ENCODE measurements around the gene NFATC2. TPM values are rescaled to one million over a fixed set of nuclear protein-coding genes. Genes with fewer than 3 reads are reported as not detected.

Gene NFATC2
- total RNA-seq, 1 donor from 2014 or later, result 3.9 TPM

- H3K27ac Mint-ChIP-seq (ENCODE audit: unreplicated experiment), result no peak overlapping the region
Observed at GRCh38 chr20:51375561-51375960, 167.0 kb downstream of the NFATC2 start.

GRCh38 chr20:51374961-51375360, 167.6 kb downstream of the NFATC2 start:
- Mint-ChIP-seq H3K27me3 (ENCODE audit: low read depth, unreplicated experiment) (no peaks in the 10 kb centered on the region), H3K36me3 (ENCODE audit: low read depth, unreplicated experiment) (peaks cover 6% of the 10 kb centered on the region), H3K27ac (ENCODE audit: unreplicated experiment) (peak overlapping the region; percentile 27), H3K9me3 (ENCODE audit: unreplicated experiment) (peaks cover 4% of the 10 kb centered on the region), H3K4me1 (ENCODE audit: low read depth, unreplicated experiment) (peaks cover 2% of the 10 kb centered on the region), H3K4me3 (ENCODE audit: unreplicated experiment) (no peak overlapping the region)
- H3K27me3 ChIP-seq (ENCODE audit: insufficient read depth, low read length), result no peaks in the 10 kb centered on the region
- TF ChIP-seq EZH2 (IDR thresholded peaks at IDR 0.05; ENCODE audit: insufficient read depth, low read length) (no peak), CTCF (IDR thresholded peaks at IDR 0.05; ENCODE audit: insufficient read depth, low read depth, low read length) (no peak)
- no peak overlapping the region for H3K27ac ChIP-seq (ENCODE audit: low read depth, low read length)
- H3K4me3 ChIP-seq (ENCODE audit: insufficient read depth, low read depth, low read length), result no peak overlapping the region
- no peaks in the 10 kb centered on the region for H4K20me1 ChIP-seq (ENCODE audit: insufficient read depth, low read length)
- H3K9ac ChIP-seq (ENCODE audit: low read length), result no peak overlapping the region
- no peak overlapping the region for H3K4me2 ChIP-seq (ENCODE audit: low read length)
- no peaks in the 10 kb centered on the region for H3K9me3 ChIP-seq (ENCODE audit: insufficient read depth, low read depth, low read length)
- no peaks in the 10 kb centered on the region for H3K79me2 ChIP-seq (ENCODE audit: insufficient read depth, low read length)
- H2AFZ ChIP-seq (ENCODE audit: low read depth, low read length), result no peak overlapping the region
- H3K4me1 ChIP-seq (ENCODE audit: insufficient read depth, low read length), result peaks cover 7% of the 10 kb centered on the region
- no peaks in the 10 kb centered on the region for H3K36me3 ChIP-seq (ENCODE audit: insufficient read depth, low read length)
- FAIRE-seq (no peak), DNase-seq (ENCODE audit: low read depth) (no peak)

More at GRCh38 chr20:51375561-51375960, 167.0 kb downstream of the NFATC2 start:
- no peak overlapping the region for H3K4me2 ChIP-seq (ENCODE audit: low read length)
- H3K9me3 Mint-ChIP-seq (ENCODE audit: unreplicated experiment), result peaks cover 3% of the 10 kb centered on the region
- peaks cover 3% of the 10 kb centered on the region for H3K27me3 Mint-ChIP-seq (ENCODE audit: low read depth, unreplicated experiment)
- H2AFZ ChIP-seq (ENCODE audit: low read depth, low read length), result no peak overlapping the region
- H4K20me1 ChIP-seq (ENCODE audit: insufficient read depth, low read length), result no peaks in the 10 kb centered on the region
- FAIRE-seq (no peak), DNase-seq (ENCODE audit: low read depth) (no peak)
- TF ChIP-seq CTCF (IDR thresholded peaks at IDR 0.05; ENCODE audit: insufficient read depth, low read depth, low read length), result no peak
- TF ChIP-seq EZH2 (IDR thresholded peaks at IDR 0.05; ENCODE audit: insufficient read depth, low read length), result no peak
- no peak overlapping the region for H3K4me3 ChIP-seq (ENCODE audit: insufficient read depth, low read depth, low read length)
- H3K36me3 Mint-ChIP-seq (ENCODE audit: low read depth, unreplicated experiment), result peaks cover 8% of the 10 kb centered on the region
- no peak overlapping the region for H3K9ac ChIP-seq (ENCODE audit: low read length)
- no peak overlapping the region for H3K27ac ChIP-seq (ENCODE audit: low read depth, low read length)
- H3K4me3 Mint-ChIP-seq (ENCODE audit: unreplicated experiment), result no peak overlapping the region
- no peaks in the 10 kb centered on the region for H3K9me3 ChIP-seq (ENCODE audit: insufficient read depth, low read depth, low read length)
- H3K4me1 Mint-ChIP-seq (ENCODE audit: low read depth, unreplicated experiment), result peaks cover 2% of the 10 kb centered on the region
- H3K4me1 ChIP-seq (ENCODE audit: insufficient read depth, low read length), result peaks cover 7% of the 10 kb centered on the region
- H3K36me3 ChIP-seq (ENCODE audit: insufficient read depth, low read length), result no peaks in the 10 kb centered on the region
- no peaks in the 10 kb centered on the region for H3K27me3 ChIP-seq (ENCODE audit: insufficient read depth, low read length)
- H3K79me2 ChIP-seq (ENCODE audit: insufficient read depth, low read length), result no peaks in the 10 kb centered on the region

GRCh38 chr20:51374456-51374830, 168.1 kb downstream of the NFATC2 start:
- peaks cover 7% of the 10 kb centered on the region for H3K4me1 ChIP-seq (ENCODE audit: insufficient read depth, low read length)
- no peak for DNase-seq (ENCODE audit: low read depth)
- no peaks in the 10 kb centered on the region for H3K9me3 ChIP-seq (ENCODE audit: insufficient read depth, low read depth, low read length)
- H3K9me3 Mint-ChIP-seq (ENCODE audit: unreplicated experiment), result peaks cover 4% of the 10 kb centered on the region
- H3K27ac Mint-ChIP-seq (ENCODE audit: unreplicated experiment), result no peak overlapping the region
- H3K9ac ChIP-seq (ENCODE audit: low read length), result no peak overlapping the region
- H3K4me2 ChIP-seq (ENCODE audit: low read length), result no peak overlapping the region
- no peak for FAIRE-seq
- no peaks in the 10 kb centered on the region for H3K79me2 ChIP-seq (ENCODE audit: insufficient read depth, low read length)
- H3K27ac ChIP-seq (ENCODE audit: low read depth, low read length), result no peak overlapping the region
- no peaks in the 10 kb centered on the region for H3K36me3 ChIP-seq (ENCODE audit: insufficient read depth, low read length)
- H3K27me3 ChIP-seq (ENCODE audit: insufficient read depth, low read length), result no peaks in the 10 kb centered on the region
- peaks cover 6% of the 10 kb centered on the region for H3K36me3 Mint-ChIP-seq (ENCODE audit: low read depth, unreplicated experiment)
- H3K4me3 ChIP-seq (ENCODE audit: insufficient read depth, low read depth, low read length), result no peak overlapping the region
- H3K27me3 Mint-ChIP-seq (ENCODE audit: low read depth, unreplicated experiment), result no peaks in the 10 kb centered on the region
- H4K20me1 ChIP-seq (ENCODE audit: insufficient read depth, low read length), result no peaks in the 10 kb centered on the region
- H2AFZ ChIP-seq (ENCODE audit: low read depth, low read length), result no peak overlapping the region
- H3K4me3 Mint-ChIP-seq (ENCODE audit: unreplicated experiment), result no peak overlapping the region
- TF ChIP-seq EZH2 (IDR thresholded peaks at IDR 0.05; ENCODE audit: insufficient read depth, low read length) (no peak), CTCF (IDR thresholded peaks at IDR 0.05; ENCODE audit: insufficient read depth, low read depth, low read length) (no peak)
- H3K4me1 Mint-ChIP-seq (ENCODE audit: low read depth, unreplicated experiment), result peaks cover 2% of the 10 kb centered on the region

All from astrocyte (in vitro differentiated cells and primary cell).